ENCODE results near the gene WBP4. TPM values are rescaled to one million over a fixed set of nuclear protein-coding genes. Genes with fewer than 3 reads are reported as not detected.

WBP4 gene
- total RNA-seq, 1 experiment from 2014 or later, result 7.2 TPM

DNA sequence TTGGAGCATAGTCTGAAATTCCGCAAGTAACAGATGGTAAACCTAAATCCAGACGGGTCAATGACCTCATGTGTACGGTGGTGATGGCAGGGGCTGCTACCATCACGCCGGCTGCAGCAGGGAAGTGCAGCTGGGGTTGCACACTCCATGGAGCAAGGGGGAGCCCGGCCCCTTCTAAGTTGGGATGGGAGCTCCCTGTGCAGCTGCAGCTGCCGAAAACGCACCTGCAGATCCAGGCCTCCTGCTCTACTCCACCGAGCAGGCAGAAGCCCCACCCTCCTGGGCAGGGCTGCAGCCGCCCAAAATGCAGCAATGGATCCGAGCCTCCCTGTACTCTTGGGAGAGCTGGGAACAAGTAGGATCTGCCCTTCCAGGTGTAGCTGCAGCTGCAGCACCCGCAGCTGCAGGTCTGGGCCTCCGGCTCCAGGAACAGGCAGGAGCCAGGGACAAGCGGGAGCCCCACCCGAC, 45.8 kb downstream of the WBP4 start:
- H2BK20ac ChIP-seq (ENCODE audit: low read depth, low read length, poor library complexity, severe bottlenecking), result no peak overlapping the region
- H4K20me1 ChIP-seq (ENCODE audit: control insufficient read depth, insufficient read depth, insufficient read length), result no peaks in the 10 kb centered on the region
- no CpG with 5 or more reads among the region's 15 CpGs for WGBS (ENCODE audit: extremely low coverage, insufficient read length, low lambda C conversion rate)

More for the DNA sequence above, 45.8 kb downstream of the WBP4 start:
- Mint-ChIP-seq H3K4me1 (peaks cover 3 to 13% of the 10 kb centered on the region in 2 experiments), H3K9me3 (no peaks in the 10 kb centered on the region; a peak in 1 of 5 replicates), H3K27me3 (ENCODE audit: low read depth) (no peaks in the 10 kb centered on the region), H3K4me3 (peak overlapping the region in 1 of 2 experiments; percentile 69; a peak in 3 of 5 replicates), H3K27ac (peak overlapping the region in 1 of 3 experiments; percentile 29; a peak in 1 of 7 replicates), H3K36me3 (ENCODE audit: insufficient read depth in 1 of 3, low read depth in 3 of 3) (peaks cover 0 to 3% (median 0%) of the 10 kb centered on the region in 3 experiments; a peak in 2 of 7 replicates)
- Histone ChIP-seq H3K27ac (ENCODE audit: insufficient read length, low read depth, low read length) (no peak overlapping the region), H4K91ac (ENCODE audit: insufficient read length, low read depth, low read length) (no peak overlapping the region), H3K27me3 (ENCODE audit: insufficient read depth, low read length) (no peaks in the 10 kb centered on the region), H3K23ac (ENCODE audit: insufficient read length, low read depth, low read length) (no peak overlapping the region), H2BK120ac (ENCODE audit: low read depth, low read length, poor library complexity, severe bottlenecking) (no peak overlapping the region), H3K18ac (ENCODE audit: insufficient read length, low read depth, low read length) (peak overlapping the region; percentile 27), H3K79me2 (ENCODE audit: insufficient read depth, low read length) (no peaks in the 10 kb centered on the region), H4K8ac (replicated peaks; ENCODE audit: insufficient read length, low read depth, low read length) (no peak overlapping the region), H3K4me2 (ENCODE audit: insufficient read depth, insufficient read length, low read length) (no peak overlapping the region), H3K23me2 (ENCODE audit: insufficient read length, low read depth, low read length, poor library complexity, severe bottlenecking) (no peaks in the 10 kb centered on the region), H3K79me1 (ENCODE audit: insufficient read depth, low read depth, low read length, poor library complexity, severe bottlenecking) (no peaks in the 10 kb centered on the region), H2AFZ (ENCODE audit: low read length) (no peak overlapping the region), H2BK12ac (ENCODE audit: insufficient read length, low read depth, low read length) (no peak overlapping the region), H3K4ac (ENCODE audit: low read depth, low read length) (no peak overlapping the region), H3K14ac (ENCODE audit: insufficient read depth, low read length) (no peak overlapping the region), H3K4me1 (ENCODE audit: insufficient read depth, low read length) (no peaks in the 10 kb centered on the region), H3K9ac (ENCODE audit: extremely low read depth, insufficient read length, low read length) (no peak overlapping the region), H2AK5ac (ENCODE audit: insufficient read length, low read length) (no peak overlapping the region), H3K56ac (ENCODE audit: insufficient read length, low read depth, low read length) (no peak overlapping the region), H2BK5ac (ENCODE audit: insufficient read length, low read length) (no peak overlapping the region), H4K5ac (ENCODE audit: insufficient read length, low read depth, low read length) (no peak overlapping the region), H3T11ph (ENCODE audit: low read length) (no peak overlapping the region), H3K9me3 (ENCODE audit: control insufficient read depth, low read depth, low read length) (no peaks in the 10 kb centered on the region), H2BK15ac (ENCODE audit: low read depth, low read length) (no peak overlapping the region)
- TF ChIP-seq, protein P1, sequence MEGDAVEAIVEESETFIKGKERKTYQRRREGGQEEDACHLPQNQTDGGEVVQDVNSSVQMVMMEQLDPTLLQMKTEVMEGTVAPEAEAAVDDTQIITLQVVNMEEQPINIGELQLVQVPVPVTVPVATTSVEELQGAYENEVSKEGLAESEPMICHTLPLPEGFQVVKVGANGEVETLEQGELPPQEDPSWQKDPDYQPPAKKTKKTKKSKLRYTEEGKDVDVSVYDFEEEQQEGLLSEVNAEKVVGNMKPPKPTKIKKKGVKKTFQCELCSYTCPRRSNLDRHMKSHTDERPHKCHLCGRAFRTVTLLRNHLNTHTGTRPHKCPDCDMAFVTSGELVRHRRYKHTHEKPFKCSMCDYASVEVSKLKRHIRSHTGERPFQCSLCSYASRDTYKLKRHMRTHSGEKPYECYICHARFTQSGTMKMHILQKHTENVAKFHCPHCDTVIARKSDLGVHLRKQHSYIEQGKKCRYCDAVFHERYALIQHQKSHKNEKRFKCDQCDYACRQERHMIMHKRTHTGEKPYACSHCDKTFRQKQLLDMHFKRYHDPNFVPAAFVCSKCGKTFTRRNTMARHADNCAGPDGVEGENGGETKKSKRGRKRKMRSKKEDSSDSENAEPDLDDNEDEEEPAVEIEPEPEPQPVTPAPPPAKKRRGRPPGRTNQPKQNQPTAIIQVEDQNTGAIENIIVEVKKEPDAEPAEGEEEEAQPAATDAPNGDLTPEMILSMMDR (conservative IDR thresholded peaks at IDR 0.05), result no peak
- peak; percentile 89 for DNase-seq
